Neutrophil (primary cell): ENCODE data around the gene SCNN1B.

Experiments
- H3K27ac ChIP-seq: fragments of 200-600 bp; sonication (generic); 2 replicates; pipeline ENCODE4 v1.5.1; 2016; ENCODE audit warnings: mild to moderate bottlenecking, moderate library complexity
- H3K27me3 ChIP-seq: fragments of 200-600 bp; sonication (generic); 2 replicates; pipeline ENCODE4 v1.6.0; 2016; ENCODE audit warnings: mild to moderate bottlenecking
- H3K36me3 ChIP-seq: fragments of 200-600 bp; sonication (generic); 2 replicates; pipeline ENCODE4 v1.5.1; 2017
- H3K4me1 ChIP-seq, 2 experiments: fragments of 200-600 bp in 1 of 2; sonication (generic) in 1 of 2; 1 replicate in 1 of 2; 2 replicates in 1 of 2; pipeline versions ENCODE4 v1.5.1 to v1.6.1; 2013 to 2016; ENCODE audit warnings: low read depth in 1 of 2, low read length in 1 of 2, mild to moderate bottlenecking in 1 of 2, moderate library complexity in 1 of 2; ENCODE audit not compliant: control insufficient read depth in 1 of 2, insufficient read depth in 1 of 2
- H3K4me3 ChIP-seq, 2 experiments: fragments of 200-600 bp in 1 of 2; sonication (generic) in 1 of 2; 1 replicate in 1 of 2; 2 replicates in 1 of 2; pipeline ENCODE4 v1.5.1; 2013 to 2016; ENCODE audit warnings: low read depth in 1 of 2, low read length in 1 of 2, mild to moderate bottlenecking in 1 of 2, moderate library complexity in 1 of 2
- H3K9me3 ChIP-seq: fragments of 200-600 bp; sonication (generic); 2 replicates; pipeline ENCODE4 v1.5.1; 2016
- TF ChIP-seq, protein P1 (sequence below): fragments of 200-600 bp; sonication (generic); IDR thresholded peaks from 2 replicates; pipeline ENCODE4 v1.5.1; 2016; ENCODE audit warnings: antibody characterized with exemption

SCNN1B gene

DNA sequence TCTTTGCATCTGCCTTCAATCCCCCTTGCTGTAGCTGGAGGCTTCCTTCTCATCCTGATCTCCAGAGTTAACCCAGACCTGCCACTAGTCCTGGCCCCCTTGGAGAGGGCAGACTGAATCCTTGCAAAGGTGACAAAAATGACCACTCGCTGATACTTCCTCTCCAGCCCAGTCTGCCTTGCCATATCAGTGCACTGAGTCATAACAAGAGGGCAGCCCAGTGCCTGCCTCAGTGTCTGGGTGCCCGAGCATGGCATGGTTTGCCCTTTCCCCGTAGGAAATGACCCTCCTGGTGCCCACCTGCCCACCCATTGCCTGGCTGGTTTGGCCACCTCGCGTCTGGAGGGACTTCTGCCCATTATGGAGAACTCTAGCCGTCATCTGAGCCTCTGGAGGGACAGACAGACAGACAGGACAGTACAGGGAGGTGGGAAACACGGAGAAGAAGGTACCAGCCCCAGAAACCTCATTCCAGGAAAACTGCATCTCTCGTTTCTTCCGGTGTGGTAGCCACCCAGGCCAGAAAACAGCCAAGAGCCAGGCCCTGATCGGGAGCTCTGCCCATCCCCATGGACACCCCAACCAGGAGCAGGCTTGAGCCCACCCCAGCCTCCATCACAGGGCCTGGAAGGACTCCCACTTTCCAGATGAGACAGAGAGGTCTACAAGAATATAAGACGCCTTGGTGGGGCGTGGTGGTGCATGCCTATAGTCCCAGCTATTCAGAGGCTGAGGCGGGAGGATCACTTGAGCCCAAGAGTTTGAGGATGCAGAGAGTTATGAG lies 71.5 kb downstream of the SCNN1B start:
- no peak overlapping the region for H3K4me3 ChIP-seq
- H3K36me3 ChIP-seq: no peaks in the 10 kb centered on the region
- no peak overlapping the region for H3K27ac ChIP-seq
- H3K4me1 ChIP-seq: no peaks in the 10 kb centered on the region
- H3K9me3 ChIP-seq: no peaks in the 10 kb centered on the region
- TF ChIP-seq, protein P1, sequence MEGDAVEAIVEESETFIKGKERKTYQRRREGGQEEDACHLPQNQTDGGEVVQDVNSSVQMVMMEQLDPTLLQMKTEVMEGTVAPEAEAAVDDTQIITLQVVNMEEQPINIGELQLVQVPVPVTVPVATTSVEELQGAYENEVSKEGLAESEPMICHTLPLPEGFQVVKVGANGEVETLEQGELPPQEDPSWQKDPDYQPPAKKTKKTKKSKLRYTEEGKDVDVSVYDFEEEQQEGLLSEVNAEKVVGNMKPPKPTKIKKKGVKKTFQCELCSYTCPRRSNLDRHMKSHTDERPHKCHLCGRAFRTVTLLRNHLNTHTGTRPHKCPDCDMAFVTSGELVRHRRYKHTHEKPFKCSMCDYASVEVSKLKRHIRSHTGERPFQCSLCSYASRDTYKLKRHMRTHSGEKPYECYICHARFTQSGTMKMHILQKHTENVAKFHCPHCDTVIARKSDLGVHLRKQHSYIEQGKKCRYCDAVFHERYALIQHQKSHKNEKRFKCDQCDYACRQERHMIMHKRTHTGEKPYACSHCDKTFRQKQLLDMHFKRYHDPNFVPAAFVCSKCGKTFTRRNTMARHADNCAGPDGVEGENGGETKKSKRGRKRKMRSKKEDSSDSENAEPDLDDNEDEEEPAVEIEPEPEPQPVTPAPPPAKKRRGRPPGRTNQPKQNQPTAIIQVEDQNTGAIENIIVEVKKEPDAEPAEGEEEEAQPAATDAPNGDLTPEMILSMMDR: no peak
- H3K27me3 ChIP-seq: no peaks in the 10 kb centered on the region

DNA sequence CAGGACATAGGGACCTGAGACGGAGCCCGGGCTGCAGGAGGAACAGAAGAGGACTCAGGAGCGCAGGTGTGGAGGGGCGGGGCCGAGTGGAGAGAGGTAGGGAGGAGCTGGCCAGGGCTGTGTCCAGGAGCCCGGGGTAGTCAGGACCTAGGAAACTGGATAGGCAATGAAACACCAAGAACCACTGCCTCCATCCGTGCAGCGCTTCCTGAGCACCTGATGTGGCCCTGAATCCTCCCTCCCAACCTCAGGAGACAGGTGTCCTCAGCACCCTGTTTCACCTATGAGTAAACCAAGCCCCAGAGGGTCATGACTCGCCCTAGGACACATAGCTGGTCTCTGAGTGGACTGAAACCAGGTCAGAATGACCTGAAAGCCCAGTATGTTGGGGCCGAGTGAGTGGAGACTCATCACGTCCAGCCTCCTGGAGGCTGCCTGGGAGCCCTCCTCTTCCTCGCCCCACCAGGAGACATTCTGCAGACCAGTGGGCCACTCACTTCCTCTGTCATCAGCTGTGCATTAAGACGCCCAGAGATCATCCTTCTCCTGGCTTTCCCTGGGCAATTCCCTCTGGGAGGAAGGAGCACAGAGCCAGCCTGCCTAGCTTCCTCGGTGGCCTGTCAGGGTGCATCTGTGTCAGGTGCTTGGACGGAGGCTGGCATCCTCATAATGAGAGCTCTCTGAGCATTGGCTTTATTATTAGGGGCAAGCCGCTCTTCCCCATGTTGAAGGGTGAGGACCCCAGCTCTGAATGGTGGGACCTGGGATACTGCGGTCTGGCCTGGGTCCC lies 72.8 kb downstream of the SCNN1B start:
- Histone ChIP-seq H3K4me3 (no peak overlapping the region), H3K9me3 (no peaks in the 10 kb centered on the region), H3K27ac (no peak overlapping the region), H3K4me1 (no peaks in the 10 kb centered on the region), H3K27me3 (no peaks in the 10 kb centered on the region), H3K36me3 (no peaks in the 10 kb centered on the region)
- TF ChIP-seq, protein P1: no peak

DNA sequence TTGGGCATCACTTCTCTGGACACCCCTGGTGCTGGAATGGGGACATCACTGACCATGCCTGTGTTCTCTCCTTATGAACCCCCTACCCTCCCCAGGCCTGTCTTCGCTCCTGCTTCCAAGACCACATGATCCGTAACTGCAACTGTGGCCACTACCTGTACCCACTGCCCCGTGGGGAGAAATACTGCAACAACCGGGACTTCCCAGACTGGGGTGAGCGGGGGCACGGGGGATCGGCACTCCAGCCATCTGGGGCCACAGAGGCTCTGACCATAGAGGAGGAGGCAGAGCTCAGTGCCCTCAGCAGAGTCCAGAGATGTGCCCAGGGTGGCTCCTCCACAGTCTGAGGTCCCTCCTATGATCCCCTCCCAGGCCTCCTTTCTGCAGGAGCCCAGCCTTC lies 73.5 kb downstream of the SCNN1B start:
- no peak overlapping the region for H3K27ac ChIP-seq
- H3K4me3 ChIP-seq: no peak overlapping the region
- no peaks in the 10 kb centered on the region for H3K9me3 ChIP-seq
- TF ChIP-seq, protein P1: no peak
- no peaks in the 10 kb centered on the region for H3K4me1 ChIP-seq
- H3K36me3 ChIP-seq: no peaks in the 10 kb centered on the region
- H3K27me3 ChIP-seq: no peaks in the 10 kb centered on the region

DNA sequence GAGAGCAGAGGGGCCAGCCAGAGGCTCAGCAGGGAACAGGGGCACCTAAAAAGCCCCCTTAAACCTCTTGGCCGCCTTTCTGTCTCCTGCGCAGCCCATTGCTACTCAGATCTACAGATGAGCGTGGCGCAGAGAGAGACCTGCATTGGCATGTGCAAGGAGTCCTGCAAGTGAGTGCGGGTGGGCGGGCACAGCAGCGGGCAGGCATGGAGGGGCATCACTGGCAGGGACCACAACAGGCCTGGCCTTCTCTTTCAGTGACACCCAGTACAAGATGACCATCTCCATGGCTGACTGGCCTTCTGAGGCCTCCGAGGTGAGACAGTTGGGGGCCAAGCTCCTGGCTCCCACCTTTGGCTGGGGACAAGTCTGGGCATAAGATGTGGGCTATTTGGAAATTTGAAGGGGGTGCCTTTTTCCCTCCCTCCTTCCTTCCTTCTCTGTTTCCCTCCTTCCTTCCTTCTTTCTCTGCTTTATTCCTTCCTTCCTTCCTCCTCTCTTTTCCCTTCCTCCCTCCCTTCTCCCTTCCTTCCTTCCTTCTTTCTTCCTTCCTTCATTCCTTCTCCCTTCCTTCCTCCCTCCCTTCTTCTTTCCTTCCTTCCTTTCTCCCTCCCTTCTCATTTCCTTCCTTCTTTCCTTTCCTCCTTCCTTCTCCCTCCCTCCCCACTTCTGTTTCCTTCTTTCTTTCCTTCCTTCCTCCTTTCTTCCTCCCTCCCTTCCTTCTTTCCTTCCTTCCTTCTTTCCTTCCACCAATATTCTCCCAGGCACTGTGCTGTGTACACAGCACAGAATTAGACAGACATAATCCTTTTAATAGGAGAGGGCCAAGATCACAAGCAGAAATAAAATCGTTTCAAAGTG lies 75.2 kb downstream of the SCNN1B start:
- no peak overlapping the region for H3K27ac ChIP-seq

DNA sequence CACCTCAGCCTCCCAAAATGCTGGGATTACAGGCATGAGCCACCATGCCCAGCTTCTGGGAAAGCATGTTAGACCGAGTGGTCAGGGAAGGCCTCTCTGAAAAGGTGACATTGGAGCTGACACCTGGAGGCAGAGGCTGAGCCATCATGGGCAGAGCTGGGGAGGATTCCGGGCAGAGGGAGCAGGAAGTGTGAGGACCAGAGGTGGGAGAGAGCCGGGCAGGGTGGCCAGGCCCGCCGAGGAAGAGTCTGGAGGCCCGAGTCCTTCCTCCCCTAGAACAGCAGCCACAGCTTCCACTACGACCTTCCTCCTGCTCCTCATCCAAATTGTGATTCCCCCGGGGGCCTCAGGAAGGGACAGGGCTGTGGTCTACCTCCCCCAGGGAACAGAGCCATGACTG lies 76.2 kb downstream of the SCNN1B start:
- no peaks in the 10 kb centered on the region for H3K27me3 ChIP-seq
- no peak overlapping the region for H3K27ac ChIP-seq

More for the DNA sequence above, 75.2 kb downstream of the SCNN1B start:
- no peaks in the 10 kb centered on the region for H3K36me3 ChIP-seq
- no peak overlapping the region for H3K4me3 ChIP-seq
- no peaks in the 10 kb centered on the region for H3K4me1 ChIP-seq
- no peaks in the 10 kb centered on the region for H3K9me3 ChIP-seq
- H3K27me3 ChIP-seq: no peaks in the 10 kb centered on the region
- TF ChIP-seq, protein P1: no peak

More for the DNA sequence above, 76.2 kb downstream of the SCNN1B start:
- Histone ChIP-seq H3K9me3 (no peaks in the 10 kb centered on the region), H3K4me1 (no peaks in the 10 kb centered on the region), H3K4me3 (no peak overlapping the region), H3K36me3 (no peaks in the 10 kb centered on the region)
- TF ChIP-seq, protein P1: no peak
